GM19238 (cell line): ENCODE results near the gene CPED1.

Experiments
- DNase-seq: peaks from one replicate; pipeline ENCODE4 v3.0.0; 2011; ENCODE audit warnings: low spot score; ENCODE audit not compliant: insufficient read length

The CPED1 gene

GRCh38 chr7:121138262-121138933 is 149.9 kb downstream of the CPED1 start:
- DNase-seq, result peak; percentile 8

- no peak for DNase-seq
Observed at GRCh38 chr7:121139427-121139826, 150.9 kb downstream of the CPED1 start.

- DNase-seq, result no peak
Observed at GRCh38 chr7:121140790-121141189, 152.3 kb downstream of the CPED1 start.

- DNase-seq, result no peak
Observed at GRCh38 chr7:121151774-121152221, 163.3 kb downstream of the CPED1 start.

DNA sequence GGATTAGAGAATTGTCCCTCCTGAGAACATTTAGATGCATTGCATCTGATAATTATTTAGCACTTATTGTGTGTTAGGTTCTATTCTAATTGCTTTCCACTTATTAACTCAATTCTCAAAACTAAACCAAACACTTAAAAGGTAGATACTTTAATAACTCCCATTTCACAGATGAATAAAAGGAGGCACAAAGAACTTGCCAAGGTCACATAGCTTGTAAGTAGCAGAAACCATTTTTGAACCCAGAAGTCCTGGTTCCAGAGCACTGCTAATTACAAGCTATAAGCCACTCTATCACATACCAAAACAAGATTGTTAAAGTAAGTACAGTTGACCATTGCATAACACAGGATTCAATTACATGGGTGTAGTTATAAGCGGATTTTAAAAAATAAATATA is 164.9 kb downstream of the CPED1 start:
- DNase-seq, result no peak

DNA sequence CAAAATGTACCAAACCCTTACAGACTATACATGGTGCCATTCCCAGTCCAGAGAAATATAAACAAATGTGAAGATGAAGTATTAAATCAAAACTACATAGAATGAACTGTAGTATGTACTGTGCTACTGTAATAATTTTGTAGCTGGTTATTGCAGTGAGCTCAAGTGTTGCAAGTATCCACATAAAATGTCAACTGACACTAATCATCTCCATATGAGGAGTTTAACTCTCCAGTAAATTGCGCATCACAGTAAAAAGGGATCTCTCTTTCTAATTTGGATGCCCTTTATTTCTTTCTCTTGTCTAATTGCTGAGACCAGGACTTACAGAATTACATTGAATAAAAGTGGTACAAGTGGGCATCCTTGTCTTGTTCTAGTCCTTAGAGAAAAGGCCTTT is 165.5 kb downstream of the CPED1 start:
- DNase-seq, result no peak

DNA sequence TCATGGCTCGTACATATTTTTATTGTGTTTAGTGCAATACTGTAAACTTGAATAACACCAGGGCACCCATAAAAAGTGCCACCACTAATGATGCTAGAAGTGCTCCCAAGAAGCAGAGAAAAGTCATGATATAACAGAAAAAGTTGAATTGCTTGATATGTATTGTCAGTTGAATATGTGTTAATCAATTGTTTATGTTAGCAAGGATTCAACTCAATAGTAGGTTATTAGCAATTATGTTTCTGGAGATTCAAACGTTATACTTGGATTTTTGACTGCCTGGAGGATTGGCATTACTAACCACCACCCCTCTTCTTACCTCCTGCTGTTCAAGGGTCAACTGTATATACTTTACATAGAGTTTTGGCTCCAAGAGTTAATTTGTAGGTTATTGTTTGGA is 168.3 kb downstream of the CPED1 start:
- DNase-seq, result no peak

DNA sequence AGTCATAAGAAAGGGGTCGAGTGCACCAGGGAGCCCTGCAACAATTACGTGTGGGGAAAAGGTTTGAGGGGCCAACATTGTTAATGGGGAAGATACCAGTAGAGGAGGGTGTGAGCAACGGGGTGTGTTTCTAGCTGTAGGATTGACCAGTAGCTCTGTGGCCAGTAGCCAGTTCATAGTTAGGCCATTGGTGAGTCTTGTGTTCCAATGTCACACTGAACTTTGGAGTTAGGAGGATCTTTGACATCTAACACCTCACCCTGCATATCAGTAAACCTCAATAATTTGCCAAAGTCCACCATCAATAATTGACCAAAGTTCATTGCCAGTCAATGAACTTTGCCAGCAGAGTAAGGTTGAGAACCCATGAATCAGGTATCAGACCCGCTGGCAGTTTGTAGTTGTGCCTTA is 168.8 kb downstream of the CPED1 start:
- no peak for DNase-seq

DNA sequence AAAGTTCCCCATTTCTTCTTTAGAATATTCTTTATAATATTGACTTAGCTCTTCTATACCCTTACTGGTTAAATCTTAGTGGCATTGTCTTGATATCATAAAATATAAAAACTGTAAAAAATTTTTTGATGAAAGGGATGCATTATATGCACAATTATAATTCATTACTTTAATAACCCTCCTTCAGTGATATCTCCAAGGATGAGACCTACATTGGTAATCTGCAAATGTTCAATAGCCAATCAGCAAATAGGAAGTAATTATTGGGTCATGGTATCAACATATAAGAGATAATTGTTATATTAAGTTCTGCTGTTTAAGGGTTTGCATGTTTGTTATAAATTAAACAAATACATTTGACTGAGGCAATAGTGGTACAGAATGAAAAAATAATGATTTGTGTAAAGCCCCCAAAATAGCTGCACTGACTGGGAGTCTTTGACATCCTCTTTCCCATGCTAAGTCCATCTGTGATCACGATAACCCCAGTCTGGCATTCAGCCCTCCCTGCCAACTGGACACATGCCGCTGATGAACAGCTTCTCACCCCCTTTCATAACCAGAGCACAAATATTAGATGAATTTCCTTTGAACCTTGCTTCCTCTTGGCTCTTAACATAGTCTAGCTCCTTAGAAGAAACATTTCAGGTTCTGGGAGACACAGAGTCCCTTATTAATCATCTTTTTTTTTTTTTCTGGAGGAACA is 169.5 kb downstream of the CPED1 start:
- DNase-seq, result no peak

- no peak for DNase-seq
Observed at GRCh38 chr7:121158665-121159064, 170.2 kb downstream of the CPED1 start.

DNA sequence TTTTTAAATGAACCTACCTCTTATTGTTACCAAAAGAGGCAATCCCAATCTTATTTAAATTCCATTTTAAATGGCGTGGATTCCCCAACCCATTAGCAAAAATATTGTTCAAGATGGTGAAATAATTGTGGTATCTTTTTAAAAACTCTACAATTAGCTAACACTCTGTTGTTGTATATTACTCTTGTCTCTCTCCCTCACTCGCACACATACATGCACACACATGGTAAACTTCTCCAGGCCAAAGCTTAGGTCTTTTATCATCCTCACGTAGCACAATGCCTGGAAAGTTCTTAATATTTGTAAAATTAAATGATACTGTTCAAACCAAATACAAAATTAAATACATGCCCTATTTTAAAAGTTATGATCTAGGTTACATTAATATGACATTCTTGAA is 171.0 kb downstream of the CPED1 start:
- no peak for DNase-seq

DNA sequence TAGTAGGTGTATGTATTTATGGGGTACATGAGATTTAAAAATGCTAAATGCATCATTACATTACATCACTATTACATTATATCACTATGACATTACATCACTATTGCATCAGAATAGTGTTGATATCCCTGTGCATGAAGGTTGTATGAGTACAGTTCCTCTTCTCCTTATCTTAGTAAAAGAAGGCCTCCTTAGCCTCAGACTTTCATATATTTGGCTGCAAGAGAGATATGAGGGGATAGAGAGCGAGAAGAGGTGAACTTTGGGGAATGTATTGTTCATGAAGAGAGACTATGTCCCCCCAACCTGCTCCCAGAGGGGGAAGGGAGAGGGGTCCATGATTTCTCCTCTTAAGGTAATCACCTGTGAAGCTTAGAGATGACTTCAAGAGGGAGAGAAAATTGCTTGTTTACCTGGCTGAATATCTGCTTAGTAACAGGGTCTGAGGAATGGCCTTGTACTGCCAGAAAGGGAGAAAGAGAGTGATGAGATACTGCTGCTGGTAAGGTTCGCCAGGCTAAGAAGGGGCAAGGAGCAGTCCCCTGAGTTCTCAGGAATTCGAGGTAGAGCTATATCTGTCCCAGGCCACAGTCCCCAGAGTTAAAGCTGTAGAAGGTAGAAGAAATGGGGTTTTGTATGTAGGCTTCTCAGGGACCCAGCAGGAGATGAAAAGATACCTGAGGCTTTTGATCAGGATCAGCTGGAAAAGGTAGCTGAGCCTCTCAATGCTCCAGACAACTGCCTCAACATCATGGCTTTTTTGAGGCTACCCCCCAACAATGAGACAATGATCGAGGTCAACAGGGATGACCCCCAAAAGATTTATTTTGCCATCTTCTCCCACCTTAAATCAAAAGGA is 171.9 kb downstream of the CPED1 start:
- no peak for DNase-seq

DNA sequence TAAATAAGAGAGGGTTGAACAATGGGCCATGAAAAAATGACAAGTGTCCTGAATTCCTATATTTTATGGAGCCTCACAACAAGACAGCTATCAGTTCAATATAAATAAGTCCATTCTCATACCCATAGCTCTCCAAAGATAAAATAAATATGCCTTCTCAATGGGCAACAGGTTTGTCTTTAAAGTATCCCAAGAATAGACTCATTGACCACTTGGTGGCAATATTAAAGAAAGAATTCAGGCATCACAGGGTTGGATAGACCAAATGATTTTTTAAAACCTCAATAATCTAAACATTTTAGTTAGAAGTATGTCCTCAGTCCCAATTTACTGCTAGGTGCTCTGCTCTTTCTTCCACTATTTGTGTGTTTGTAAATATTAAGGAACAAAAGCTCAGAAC is 175.2 kb downstream of the CPED1 start:
- no peak for DNase-seq

DNA sequence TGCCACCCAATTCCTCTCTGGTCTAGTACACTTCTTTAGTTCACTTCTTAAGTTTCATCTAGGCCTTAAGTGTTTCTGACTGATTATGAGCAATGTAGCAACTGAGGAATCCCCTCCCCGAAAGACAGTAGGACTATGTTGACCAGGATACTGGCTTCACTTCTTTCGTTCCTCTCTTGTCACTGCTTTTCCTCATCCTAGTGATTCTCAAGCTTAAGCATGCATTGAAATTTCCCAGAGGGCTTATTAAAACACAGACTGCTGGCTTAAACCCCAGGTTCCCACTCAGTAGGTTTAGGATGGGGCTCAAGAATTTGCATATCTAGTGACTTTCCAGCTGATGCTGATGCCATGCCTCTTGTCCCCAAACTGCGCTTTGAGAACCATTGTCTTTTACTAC is 175.7 kb downstream of the CPED1 start:
- DNase-seq, result no peak

- DNase-seq, result no peak
Observed at GRCh38 chr7:121166916-121167315, 178.4 kb downstream of the CPED1 start.

GRCh38 chr7:121167971-121168370 is 179.5 kb downstream of the CPED1 start:
- no peak for DNase-seq

DNA sequence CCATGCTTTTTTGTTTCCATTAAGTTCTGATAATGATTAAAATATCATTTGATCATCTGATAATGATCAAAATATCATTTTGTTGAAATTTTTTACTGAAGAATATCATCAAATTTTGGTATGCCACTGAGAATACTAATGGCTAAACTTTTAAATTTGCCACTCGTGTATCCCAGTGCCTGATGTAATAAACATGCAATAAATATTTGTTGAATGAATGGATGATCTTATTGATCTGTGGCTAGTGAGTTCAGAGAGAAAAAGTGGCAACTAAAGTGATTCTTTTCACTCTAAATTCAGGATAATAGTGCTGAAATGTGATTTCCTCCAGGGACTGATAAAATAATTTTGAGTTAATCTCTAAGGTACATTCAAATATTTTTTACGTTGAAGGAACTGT is 181.0 kb downstream of the CPED1 start:
- no peak for DNase-seq

DNA sequence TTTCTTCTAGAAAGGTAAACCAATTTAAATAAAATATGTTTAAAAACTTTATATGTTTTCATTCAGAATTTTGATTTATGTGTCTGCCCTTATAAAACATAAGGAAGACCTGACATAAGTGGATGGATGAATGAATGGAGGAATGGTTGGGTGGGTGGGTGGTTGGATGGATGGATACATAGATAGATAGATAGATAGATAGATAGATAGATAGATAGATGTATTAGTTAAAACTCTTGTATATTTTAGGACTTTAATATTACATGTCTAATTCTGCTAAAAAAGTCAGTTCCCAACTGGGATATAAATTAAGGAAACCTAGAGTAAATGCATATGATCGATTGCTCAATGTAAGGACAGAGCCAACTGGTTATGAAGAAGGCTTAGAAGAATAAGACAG is 184.0 kb downstream of the CPED1 start:
- DNase-seq, result no peak

GRCh38 chr7:121175826-121176225 is 187.3 kb downstream of the CPED1 start:
- DNase-seq, result no peak

DNA sequence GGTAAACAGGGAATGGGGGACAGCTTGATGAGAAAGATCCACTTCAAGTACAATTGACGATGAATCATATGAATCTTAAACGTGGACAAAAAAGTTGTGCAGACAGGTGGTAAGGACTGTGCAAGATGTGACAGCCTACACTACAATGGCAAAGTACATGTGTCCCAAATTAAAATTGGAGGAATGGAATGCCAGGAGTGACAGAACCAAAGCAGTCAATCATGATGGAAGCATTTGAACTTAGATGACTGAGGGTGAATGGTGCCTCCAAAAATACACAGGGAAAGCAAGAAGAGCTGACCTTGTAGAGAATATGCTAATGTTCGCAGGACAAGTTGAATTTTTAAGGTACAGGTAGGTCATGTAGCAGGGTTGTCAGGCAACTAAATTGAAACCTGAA is 189.9 kb downstream of the CPED1 start:
- no peak for DNase-seq

DNA sequence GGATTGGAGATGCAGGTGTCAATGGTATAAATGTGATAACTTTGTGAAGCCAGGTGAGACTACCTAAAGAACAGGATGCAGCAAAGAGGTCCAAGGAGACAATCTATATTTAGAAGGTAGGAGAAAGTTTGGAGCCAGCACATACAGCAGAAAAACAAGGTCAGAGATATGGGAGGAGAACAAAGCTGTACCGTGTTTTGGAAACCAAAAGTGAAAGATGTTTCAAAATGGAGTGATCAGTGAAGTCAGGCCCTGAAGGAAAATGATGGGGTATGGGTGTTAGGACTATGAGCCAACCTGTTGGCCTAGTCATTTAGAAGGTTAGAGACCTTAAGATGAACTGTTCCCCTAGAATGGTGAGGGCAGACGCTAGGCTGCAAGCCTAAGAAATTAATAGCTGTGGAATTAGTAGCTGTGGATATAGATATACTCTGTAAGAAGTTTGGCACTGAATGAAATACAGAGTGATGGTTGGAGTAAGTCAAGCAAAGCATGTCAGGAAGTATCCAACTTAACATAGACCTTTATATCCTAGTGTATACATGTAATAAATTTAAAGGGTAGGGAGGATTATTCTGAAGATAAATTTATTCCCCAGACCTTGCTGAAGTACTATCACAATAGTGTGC is 190.5 kb downstream of the CPED1 start:
- DNase-seq, result no peak
